HG02840 (cell line): ENCODE data around the gene CAMKK2.
"Not testable (repeated sequence)": the region's sequence is repeated elsewhere in the genome, so short reads cannot be mapped to it uniquely, and the experiment has no call there.

Source experiments
- ATAC-seq: cut with Tn5 transposase; IDR thresholded peaks from one replicate; pipeline ENCODE4 v1.9.1; 2021; ENCODE audit warnings: mild to moderate bottlenecking, moderate library complexity, moderate number of reproducible peaks; ENCODE audit not compliant: unreplicated experiment, low FRiP score

The CAMKK2 gene

DNA sequence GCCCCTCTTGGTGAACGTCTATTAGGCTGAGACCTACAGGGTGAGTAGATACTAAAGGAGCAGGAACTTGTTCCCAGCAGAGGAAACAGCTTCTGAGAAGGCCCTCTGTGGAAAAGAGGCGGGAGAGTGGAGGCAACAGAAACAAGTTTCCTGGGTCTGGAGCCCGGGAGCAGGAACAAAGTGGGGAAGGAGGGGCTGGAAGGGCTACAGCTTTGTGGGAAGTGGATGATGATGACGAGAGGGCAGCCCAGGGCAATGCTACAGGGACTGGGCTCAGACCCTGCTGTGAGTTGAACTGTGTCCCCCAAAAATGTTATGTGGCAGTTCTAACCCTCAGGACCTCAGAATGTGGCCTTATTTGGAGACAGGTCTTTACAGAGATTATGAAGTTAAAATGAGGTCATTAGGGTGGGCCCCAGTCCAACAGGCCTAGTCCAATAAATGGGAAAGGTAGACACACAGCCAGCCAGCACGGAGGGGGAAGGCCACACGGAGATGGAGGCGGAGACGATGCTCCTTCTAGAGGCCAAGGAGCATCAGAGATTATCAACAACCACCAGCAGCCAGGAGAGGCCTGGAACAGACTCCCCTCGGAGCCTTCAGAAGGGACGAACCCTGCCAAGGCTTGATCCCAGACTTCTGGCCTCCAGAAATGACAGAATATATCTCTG, 14.3 kb downstream of the CAMKK2 start:
- ATAC-seq: no peak

- not testable (repeated sequence) for ATAC-seq
Measured at GRCh38 chr12:121281116-121281515, 15.4 kb downstream of the CAMKK2 start.

- not testable (repeated sequence) for ATAC-seq
Measured at GRCh38 chr12:121280531-121280930, 16.0 kb downstream of the CAMKK2 start.

GRCh38 chr12:121279507-121279915, 17.0 kb downstream of the CAMKK2 start:
- ATAC-seq: no peak

GRCh38 chr12:121279071-121279375, 17.5 kb downstream of the CAMKK2 start:
- ATAC-seq: no peak

DNA sequence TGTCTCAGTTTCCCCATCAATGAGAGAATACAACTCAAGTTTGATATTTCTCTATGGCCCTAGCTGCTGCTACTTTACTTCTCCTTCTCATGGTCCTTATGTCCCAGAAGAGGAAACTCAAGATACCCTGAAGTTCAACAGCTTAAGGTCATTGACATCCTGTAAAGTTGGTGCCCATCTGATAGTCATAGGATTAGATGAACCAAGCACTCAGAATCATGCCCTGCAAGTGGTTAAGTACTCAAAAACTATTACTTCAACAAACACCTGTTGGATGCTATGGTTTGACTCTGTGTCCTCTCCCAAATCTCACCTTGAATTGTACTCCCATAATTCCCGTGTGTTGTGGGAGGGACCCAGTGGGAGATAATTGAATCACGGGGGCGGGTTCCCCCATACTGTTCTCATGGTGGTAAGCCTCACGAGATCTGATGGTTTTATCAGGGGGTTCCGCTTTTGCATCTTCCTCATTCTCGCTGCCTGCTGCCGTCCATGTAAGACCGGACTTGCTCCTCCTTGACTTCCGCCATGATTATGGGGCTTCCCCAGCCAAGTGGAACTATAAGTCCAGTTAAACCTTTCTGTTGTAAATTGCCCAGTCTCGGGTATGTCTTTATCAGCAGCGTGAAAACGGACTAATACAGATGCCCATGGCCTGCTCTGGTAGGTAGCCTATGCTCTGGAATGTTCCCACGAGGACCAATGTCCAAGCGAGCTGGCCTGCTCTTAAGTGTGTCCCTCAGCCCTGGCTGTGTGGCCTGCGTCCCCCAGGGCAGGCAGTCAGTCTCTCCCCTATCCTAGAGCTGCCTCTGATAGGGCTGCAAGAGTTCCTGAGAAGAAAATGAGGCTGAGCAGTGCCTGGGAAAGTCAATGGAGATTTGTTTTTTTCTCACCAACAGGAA, 18.1 kb downstream of the CAMKK2 start:
- ATAC-seq: no peak

- no peak for ATAC-seq
Measured at GRCh38 chr12:121277374-121277759, 19.1 kb downstream of the CAMKK2 start.

DNA sequence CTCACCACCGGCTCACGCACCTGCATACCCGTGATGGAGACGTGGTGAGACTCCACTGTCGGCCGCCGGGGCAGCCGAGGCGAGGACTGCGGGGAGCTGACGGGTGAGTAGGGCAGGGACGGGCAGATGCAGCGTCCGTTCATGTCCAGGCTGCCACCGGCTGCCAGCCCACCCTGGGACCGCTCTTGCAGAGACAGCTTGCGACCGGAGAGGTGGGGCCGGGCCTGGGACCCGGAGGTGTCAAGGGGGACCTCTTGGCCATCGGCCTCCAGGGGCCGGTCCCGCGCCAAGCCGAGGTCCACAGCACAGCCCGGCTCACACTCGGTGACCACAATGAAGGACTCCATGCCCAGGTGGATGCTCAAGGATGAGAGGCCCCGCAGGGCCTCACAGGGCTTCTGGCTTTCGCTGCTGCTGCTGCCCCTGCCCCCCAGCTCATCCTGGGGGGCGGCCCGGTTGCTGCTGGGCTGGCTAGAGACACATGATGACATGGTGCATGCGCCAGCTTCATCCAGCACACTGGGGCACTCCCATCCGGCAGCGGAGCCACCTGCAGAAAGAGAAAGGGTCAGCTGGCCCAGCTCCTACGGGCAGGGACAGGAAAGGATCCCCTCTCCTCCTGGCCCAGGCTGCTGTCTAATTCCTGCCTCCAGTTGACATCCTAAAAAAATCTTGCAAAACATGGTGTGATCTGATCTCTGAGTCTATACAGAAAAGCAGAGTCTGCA, 22.3 kb downstream of the CAMKK2 start:
- ATAC-seq: no peak

DNA sequence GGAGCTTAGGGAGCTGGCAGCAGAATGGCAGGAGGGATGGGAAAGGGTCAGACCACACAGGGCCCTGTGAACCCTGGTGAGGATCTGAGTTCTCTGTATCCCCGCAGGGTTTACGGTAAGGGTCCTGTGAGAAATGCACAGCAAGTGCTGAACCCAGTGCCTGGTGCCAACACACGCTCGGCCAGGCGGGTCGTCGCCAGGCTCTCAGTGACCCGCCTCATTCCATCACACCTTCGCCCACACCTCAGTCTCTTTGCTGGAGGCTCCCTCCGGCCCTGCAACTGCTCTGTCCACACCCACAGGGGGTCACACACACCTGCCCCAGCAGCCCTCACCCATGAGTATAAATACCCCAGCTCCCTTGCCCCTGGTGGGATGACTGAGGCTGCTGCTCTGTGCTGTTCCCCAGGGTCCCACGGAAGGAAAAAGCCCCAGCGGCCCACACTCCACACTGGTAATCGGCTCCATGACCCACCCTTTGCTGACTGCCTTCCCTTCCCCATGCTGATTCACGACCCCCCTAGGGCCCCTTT, 23.1 kb downstream of the CAMKK2 start:
- ATAC-seq: no peak

DNA sequence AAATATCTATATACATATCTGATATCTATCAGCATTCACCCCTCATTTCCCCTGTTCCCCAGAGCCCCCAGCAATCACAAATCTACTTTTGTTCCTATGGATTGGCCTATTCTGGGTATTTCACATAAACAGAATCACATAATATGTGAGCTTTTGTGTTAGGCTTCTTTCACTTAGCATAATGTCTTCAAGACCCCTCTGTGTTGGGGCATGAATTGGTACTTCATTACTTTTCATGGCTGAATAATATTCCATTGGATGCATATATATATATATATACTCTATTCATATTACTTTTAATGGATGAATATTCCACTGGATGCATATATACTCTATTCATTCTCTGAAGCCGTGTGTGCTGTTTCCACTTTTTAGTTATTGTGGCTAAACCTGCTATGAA, 28.7 kb downstream of the CAMKK2 start:
- no peak for ATAC-seq

- ATAC-seq: no peak
Measured at GRCh38 chr12:121264951-121265515, 31.5 kb downstream of the CAMKK2 start.

DNA sequence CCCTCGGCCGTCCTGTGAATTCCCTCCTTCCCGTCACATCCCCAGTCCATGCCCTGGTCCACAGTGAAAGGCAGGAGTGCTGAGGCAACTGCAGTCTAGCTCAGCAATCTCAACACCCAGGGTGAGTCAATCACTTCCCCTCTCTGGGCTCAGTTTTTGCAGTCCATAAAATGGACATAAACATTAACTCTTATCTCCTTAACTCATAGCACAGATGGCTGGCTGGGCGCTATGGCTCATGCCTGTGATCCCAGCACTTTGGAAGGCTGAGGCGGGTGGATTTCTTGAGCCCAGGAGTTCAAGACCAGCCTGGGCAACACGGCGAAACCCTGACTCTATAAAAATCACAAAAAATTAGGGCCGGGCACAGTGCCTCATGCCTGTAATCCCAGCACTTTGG, 32.4 kb downstream of the CAMKK2 start:
- ATAC-seq: no peak

DNA sequence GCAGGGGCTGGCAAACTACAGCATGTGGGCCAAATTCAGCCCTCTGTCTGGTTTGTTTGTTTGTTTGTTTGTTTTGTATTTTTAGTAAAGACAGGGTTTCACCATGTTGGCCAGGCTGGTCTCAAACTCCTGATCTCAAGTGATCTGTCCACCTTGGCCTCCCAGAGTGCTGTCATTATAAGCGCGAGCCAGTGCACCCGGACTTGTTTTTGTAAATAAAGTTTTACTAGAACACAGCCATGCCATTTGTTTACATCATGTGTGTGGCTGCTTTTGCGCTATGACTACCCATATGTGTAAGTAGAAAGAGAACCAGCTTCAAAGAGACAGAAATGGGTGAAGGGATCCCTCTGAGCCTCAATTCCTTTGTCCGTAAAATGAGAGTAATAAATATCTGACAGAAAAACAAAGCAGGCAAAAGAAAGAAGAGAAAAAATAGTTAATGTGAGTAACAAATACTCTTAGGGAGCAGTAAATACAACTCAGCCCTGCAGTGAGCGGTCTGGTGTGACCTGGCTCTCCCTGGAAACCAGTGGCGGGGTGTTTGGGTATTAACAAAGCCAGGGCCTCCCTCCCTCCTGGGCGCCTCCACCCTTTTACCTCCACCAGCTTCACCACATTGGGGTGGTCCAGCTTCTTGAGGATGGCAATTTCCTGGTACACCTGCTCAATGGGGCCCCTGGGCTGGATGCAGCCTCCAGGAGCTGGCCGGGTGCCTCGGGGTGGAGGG, 33.1 kb downstream of the CAMKK2 start:
- ATAC-seq: no peak

GRCh38 chr12:121261398-121261797, 35.1 kb downstream of the CAMKK2 start:
- ATAC-seq: no peak

GRCh38 chr12:121260091-121260490, 36.4 kb downstream of the CAMKK2 start:
- no peak for ATAC-seq

- no peak for ATAC-seq
Measured at GRCh38 chr12:121259074-121259473, 37.4 kb downstream of the CAMKK2 start.

DNA sequence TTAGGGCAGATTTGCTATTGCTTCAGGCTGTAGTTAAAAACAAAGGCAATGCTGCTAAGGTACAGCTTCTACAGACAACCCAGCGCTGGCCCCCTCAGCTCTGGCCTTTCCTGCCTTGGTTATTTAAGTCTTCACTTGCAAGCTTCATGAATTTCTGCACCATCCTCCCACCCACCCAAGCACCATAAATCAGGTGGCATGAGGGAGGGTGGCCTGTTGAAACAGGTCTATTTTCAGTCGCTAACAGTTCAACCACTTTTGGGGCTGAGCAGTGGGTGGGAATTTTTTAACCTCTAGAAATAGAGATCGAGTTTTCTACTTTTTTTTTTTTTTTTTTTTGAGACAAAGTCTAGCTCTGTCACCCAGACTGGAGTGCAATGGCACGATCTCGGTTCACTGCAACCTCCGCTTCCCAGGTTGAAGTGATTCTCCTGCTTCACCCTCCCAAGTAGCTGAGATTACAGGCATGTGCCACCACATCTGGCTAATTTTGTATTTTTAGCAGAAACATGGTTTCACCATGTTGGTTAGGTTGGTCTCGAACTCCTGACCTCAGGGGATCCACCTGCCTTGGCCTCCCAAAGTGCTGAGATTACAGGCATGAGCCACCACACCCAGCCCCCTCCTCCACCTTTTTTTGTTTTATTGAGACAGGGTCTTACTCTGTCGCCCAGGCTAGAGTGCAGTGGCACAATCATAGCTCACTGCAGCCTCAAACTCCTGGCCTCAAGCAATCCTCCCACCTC, 38.6 kb downstream of the CAMKK2 start:
- ATAC-seq: not testable (repeated sequence)

GRCh38 chr12:121255433-121255832, 41.1 kb downstream of the CAMKK2 start:
- no peak for ATAC-seq

DNA sequence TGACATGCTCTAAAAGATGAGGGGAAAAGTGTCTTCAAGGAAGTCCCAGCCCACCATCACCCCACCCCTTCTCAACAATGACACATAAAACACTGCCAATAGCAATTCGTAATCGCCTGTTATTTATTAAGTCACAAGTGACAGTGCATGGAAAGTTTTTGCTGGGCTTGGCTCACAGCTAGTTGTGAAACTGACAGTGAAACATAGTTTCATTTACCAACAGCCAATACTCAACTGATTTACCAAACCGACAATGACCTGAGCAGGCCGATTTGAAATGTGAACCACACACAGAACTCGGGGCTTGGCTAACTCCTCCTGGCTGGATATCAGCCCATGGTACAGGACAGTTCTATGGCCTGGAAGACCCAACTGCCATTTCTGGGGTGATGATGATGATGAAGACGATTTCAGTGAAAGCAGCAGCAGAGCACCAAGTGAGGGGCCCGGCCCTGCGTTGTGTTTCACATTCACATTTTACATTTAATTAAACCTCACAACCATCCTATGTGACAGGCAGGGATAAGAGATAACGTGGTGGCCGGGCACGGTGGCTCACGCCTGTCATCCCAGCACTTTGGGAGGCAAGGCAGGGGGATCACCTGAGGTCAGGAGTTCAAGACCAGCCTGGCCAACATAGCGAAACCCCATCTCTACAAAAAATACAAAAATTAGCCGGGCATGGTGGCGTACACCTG, 42.7 kb downstream of the CAMKK2 start:
- no peak for ATAC-seq
